Upper lobe of left lung (tissue), 6 donors: ENCODE data around the gene F8A1. TPM values are rescaled to one million over a fixed set of nuclear protein-coding genes. Genes with fewer than 3 reads are reported as not detected.
"Not testable (repeated sequence)": the region's sequence is repeated elsewhere in the genome, so short reads cannot be mapped to it uniquely, and the experiment has no call there.

ENCODE experiments used
- ATAC-seq, 2 donors: fragments of 200-7000 bp; cut with Tn5 transposase; one replicate each; pipeline ENCODE4 v1.9.1; 2022; ENCODE audit warnings: mild to moderate bottlenecking in 2 of 2, moderate library complexity in 2 of 2; ENCODE audit not compliant: low FRiP score in 2 of 2
- DNase-seq, 2 donors: peaks; one replicate each; pipeline ENCODE4 v3.0.0-alpha.2; 2019 to 2020
- H3K27ac ChIP-seq, 4 donors: fragments of 200-600 bp; sonication (generic); one replicate each; pipeline ENCODE4 v1.5.1; 2016 to 2019
- H3K27me3 ChIP-seq, 4 donors: fragments of 200-600 bp; sonication (generic); one replicate each; pipeline ENCODE4 v1.5.1; 2017 to 2019
- H3K36me3 ChIP-seq, 4 donors: fragments of 200-600 bp; sonication (generic); one replicate each; pipeline ENCODE4 v1.5.1; 2016 to 2019
- H3K4me1 ChIP-seq, 4 donors: fragments of 200-600 bp; sonication (generic); one replicate each; pipeline ENCODE4 v1.5.1; 2018 to 2019
- H3K4me3 ChIP-seq, 4 donors: fragments of 200-600 bp; sonication (generic); one replicate each; pipeline ENCODE4 v1.5.1; 2017 to 2019; ENCODE audit warnings: mild to moderate bottlenecking in 2 of 4, moderate library complexity in 1 of 4
- H3K9me3 ChIP-seq, 4 donors: fragments of 200-600 bp; sonication (generic); one replicate each; pipeline ENCODE4 v1.5.1; 2018 to 2019
- EP300 ChIP-seq, 4 donors: sonication (generic); formaldehyde crosslinking; IDR thresholded peaks; one replicate each; pipeline ENCODE4 v1.5.1; 2017; ENCODE audit warnings: antibody characterized with exemption in 4 of 4, control low read depth in 2 of 4
- POLR2A ChIP-seq, 4 donors: fragments of 450-650 bp; IDR thresholded peaks; one replicate each; pipeline ENCODE4 v1.5.1; 2016 to 2017; ENCODE audit warnings: antibody characterized with exemption in 4 of 4, mild to moderate bottlenecking in 2 of 4
- POLR2AphosphoS5 ChIP-seq, 2 donors: sonication (generic); formaldehyde crosslinking; IDR thresholded peaks; one replicate each; pipeline ENCODE4 v1.5.1; 2017; ENCODE audit warnings: antibody characterized with exemption in 2 of 2
- WGBS, 2 donors: methylation state at CpG; one replicate each; pipeline ENCODE4 v1.1.5; 2017 to 2018; 5-methylcytosine and 5-hydroxymethylcytosine counted together
- total RNA-seq, 6 donors: library from RNA; depleted of rRNA in 4 of 6; stranded (reverse); fragments of >200 nt in 4 of 6; gene quantifications; one replicate each; pipeline versions ENCODE4 v1.1.0 to v1.2.1, GENCODE V29; 2016 to 2021
- TF ChIP-seq, protein P1 (sequence below), 6 experiments: fragments of 450-650 bp in 4 of 6; fragments of 200-600 bp in 2 of 6; sonication (generic) in 2 of 6; IDR thresholded peaks; one replicate each; pipeline ENCODE4 v1.5.1; 2016 to 2019; ENCODE audit warnings: antibody characterized with exemption in 6 of 6
- donor health status: DM: no; HTN: no; CAD: no; lungs with moderate emphysema.
- donor health status: DM: no; HTN: yes; CAD: no; lungs with severe emphysema.

F8A1 gene
- total RNA-seq = 10 to 100 TPM in 4 of 6 donors, 1 to 10 TPM in 1, not detected in 1; 9.3 to 53.1 (median 20.8) TPM

DNA sequence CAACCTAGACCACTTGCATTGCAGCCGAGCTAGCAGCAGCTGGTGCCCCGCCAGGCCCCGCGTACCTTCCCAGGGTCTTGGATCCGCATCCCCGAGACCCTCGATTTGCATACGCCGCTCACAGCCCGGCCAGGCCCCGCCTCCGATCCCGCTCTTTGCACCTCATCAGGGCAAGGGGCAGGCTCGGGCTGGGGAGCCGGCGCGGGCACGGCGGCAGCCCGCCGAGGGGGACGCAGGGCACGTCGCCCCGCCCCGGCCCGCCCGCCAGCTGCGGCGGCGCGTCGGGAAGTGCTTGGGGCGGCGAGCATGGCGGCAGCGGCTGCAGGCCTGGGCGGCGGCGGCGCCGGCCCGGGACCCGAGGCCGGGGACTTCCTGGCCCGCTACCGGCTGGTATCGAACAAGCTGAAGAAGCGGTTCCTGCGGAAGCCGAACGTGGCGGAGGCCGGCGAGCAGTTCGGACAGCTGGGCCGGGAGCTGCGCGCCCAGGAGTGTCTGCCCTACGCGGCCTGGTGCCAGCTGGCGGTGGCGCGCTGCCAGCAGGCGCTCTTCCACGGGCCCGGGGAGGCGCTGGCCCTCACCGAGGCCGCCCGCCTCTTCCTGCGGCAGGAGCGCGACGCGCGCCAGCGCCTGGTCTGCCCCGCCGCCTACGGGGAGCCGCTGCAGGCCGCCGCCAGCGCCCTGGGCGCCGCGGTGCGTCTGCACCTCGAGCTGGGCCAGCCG lies at the start of gene F8A1:
Gene F8A1 (plus strand): TSS at position 287 of the 720 bp plus-strand sequence. CDS start 20 bp downstream, at position 307.
- not testable (repeated sequence) for H3K36me3 ChIP-seq, H3K9me3 ChIP-seq, H3K4me1 ChIP-seq, H3K27me3 ChIP-seq
- H3K4me3 ChIP-seq = peak within 1 kb of the TSS in 2 of 4 donors; percentile 32 to 37
- peak; percentile 51 to 93 for ATAC-seq
- DNase-seq = peak; percentile 59 to 92
- 60% methylated on average over 3 of the region's 91 CpGs; no CpG with 5 or more reads in 1 of the 2 donors for WGBS, 2 donors
- peak within 1 kb of the TSS in 2 of 4 donors; percentile 56 to 75 for H3K27ac ChIP-seq

DNA sequence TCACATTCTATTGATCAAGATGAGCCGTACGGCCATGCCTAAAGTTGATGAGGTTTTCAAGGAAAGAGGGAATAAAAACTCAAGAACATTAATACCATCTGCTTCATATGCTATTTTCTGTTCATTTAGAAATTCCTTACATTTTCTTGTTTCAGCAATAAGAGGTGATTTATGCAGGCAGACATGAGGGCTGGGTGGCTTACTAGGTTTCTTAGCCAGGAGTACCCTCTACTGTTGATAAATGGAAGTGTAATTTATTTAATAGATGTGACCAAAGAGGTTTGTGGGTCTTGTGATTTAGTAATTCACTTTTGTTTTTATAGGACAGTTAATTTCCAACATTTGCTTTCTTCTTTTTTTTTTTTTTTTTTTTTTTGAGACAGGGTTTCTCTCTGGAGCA lies 45.3 kb upstream of the F8A1 start:
- H3K27me3 ChIP-seq = no peaks in the 10 kb centered on the region
- no peak overlapping the region for H3K4me3 ChIP-seq
- H3K27ac ChIP-seq = no peak overlapping the region
- no peaks in the 10 kb centered on the region for H3K4me1 ChIP-seq
- no peaks in the 10 kb centered on the region for H3K36me3 ChIP-seq
- no peak for ATAC-seq
- no peaks in the 10 kb centered on the region for H3K9me3 ChIP-seq
- WGBS, 2 donors = 84 to 87% methylated on average over 2 of the region's 2 CpGs
- TF ChIP-seq, protein P1, sequence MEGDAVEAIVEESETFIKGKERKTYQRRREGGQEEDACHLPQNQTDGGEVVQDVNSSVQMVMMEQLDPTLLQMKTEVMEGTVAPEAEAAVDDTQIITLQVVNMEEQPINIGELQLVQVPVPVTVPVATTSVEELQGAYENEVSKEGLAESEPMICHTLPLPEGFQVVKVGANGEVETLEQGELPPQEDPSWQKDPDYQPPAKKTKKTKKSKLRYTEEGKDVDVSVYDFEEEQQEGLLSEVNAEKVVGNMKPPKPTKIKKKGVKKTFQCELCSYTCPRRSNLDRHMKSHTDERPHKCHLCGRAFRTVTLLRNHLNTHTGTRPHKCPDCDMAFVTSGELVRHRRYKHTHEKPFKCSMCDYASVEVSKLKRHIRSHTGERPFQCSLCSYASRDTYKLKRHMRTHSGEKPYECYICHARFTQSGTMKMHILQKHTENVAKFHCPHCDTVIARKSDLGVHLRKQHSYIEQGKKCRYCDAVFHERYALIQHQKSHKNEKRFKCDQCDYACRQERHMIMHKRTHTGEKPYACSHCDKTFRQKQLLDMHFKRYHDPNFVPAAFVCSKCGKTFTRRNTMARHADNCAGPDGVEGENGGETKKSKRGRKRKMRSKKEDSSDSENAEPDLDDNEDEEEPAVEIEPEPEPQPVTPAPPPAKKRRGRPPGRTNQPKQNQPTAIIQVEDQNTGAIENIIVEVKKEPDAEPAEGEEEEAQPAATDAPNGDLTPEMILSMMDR (IDR thresholded peaks at IDR 0.05) = peak in 5 of 6 experiments; percentile 30 to 61 (median 38)
- TF ChIP-seq POLR2AphosphoS5 (IDR thresholded peaks at IDR 0.05) = no peak
- no peak for DNase-seq

DNA sequence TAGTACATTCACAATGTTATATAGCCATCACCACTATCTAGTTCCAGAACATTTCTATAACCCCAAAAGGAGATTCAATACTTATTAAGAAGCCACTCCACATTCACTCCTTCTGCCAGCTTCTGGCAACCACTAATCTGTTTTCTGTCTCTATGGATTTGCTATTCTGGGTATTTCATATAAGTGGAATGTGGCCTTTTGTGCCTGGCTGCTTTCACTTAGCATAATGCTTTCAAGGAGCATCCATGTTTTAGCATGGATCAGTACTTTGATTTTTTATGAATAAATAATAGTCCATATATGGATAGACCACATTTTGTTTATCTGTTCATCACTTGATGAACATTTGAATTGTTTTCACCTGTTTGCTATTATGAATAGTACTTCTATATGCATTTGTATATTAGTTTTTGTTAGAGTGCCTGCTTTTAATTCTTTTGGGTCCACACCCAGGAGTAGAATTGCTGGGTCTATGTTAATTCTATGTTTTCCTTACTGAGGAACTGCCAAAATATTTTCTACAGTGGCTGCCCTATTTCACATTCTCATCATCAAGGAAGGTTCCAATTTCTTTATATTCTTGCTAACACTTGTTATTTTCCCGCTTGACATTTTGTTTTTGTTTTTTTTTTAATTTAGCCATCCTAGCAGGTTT lies 35.1 kb upstream of the F8A1 start:
- Histone ChIP-seq H3K36me3 (no peaks in the 10 kb centered on the region), H3K4me1 (no peaks in the 10 kb centered on the region), H3K4me3 (no peak overlapping the region), H3K27ac (no peak overlapping the region), H3K27me3 (no peaks in the 10 kb centered on the region), H3K9me3 (peaks cover 0 to 4% (median 0%) of the 10 kb centered on the region in 4 donors)
- TF ChIP-seq EP300 (IDR thresholded peaks at IDR 0.05) (no peak), POLR2AphosphoS5 (IDR thresholded peaks at IDR 0.05) (no peak), POLR2A (IDR thresholded peaks at IDR 0.05) (no peak)
- TF ChIP-seq, protein P1 (IDR thresholded peaks at IDR 0.05) = no peak
- no peak for DNase-seq
- 74 to 96% methylated on average over 1 of the region's 1 CpG for WGBS, 2 donors
- no peak for ATAC-seq

DNA sequence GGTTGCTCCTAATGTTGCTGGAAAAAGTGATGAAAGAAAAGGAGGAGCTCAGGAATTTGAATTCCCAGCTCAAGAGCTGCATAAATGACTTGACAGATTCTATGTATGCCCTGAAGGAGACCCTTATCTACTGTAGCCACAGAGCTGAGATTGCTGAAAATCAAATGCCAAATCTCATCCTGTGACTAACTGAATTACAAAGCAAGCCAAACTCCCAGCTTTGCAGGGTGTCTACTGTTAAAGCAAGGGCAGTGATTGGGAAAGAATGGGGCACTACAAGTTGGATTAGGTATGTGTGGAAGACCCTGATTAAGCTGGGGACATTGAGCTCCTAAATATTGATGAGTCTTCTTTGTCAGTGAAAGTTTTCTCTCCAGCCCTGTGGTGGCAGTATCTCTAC lies 30.9 kb upstream of the F8A1 start:
- Histone ChIP-seq H3K4me3 (no peak overlapping the region), H3K9me3 (no peaks in the 10 kb centered on the region), H3K36me3 (peaks cover 0 to 2% (median 0%) of the 10 kb centered on the region in 4 donors), H3K27me3 (no peaks in the 10 kb centered on the region), H3K27ac (no peak overlapping the region), H3K4me1 (no peaks in the 10 kb centered on the region)
- ATAC-seq = no peak
- DNase-seq = no peak
- TF ChIP-seq, protein P1 (IDR thresholded peaks at IDR 0.05) = no peak
- TF ChIP-seq EP300 (IDR thresholded peaks at IDR 0.05) (no peak), POLR2A (IDR thresholded peaks at IDR 0.05) (no peak), POLR2AphosphoS5 (IDR thresholded peaks at IDR 0.05) (no peak)

DNA sequence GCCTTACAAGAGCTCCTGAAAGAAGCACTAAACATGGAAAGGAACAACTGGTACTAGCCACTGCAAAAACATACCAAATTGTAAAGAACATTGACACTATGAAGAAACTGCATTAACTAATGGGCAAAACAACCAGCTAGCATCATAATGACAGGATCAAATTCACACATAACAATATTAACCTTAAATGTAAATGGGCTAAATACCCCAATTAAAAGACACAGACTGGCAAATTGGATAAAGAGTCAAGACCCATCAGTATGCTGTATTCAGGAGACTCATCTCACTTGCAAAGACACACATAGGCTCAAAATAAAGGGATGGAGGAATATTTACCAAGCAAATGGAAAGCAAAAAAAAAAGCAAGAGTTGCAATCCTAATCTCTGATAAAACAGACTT lies 17.6 kb upstream of the F8A1 start:
- ATAC-seq, H3K4me3 ChIP-seq, DNase-seq, H3K27me3 ChIP-seq, H3K27ac ChIP-seq, H3K36me3 ChIP-seq, H3K4me1 ChIP-seq: not testable (repeated sequence)
- peaks cover 0 to 13% (median 0%) of the 10 kb centered on the region in 4 donors for H3K9me3 ChIP-seq

DNA sequence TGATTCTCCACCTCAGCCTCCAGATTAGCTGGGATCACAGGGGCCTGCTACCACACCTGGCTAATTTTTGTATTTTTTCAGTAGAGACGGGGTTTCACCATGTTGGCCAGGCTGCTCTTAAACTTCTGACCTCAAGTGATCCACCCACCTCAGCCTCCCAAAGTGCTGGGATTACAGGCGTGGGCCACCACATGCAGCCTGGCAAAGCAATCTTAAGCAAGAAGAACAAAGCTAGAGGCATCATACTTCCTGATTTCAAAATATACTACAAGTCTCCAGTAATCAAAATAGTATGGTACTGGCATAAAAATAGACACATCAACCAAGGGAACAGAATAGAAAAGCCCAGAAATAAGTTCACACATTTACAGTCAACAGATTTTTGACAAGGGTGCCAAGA lies 12.8 kb upstream of the F8A1 start:
- Histone ChIP-seq H3K9me3 (peaks cover 0 to under 1% (median 0%) of the 10 kb centered on the region in 4 donors), H3K27ac (no peak overlapping the region), H3K36me3 (no peaks in the 10 kb centered on the region), H3K27me3 (no peaks in the 10 kb centered on the region), H3K4me3 (no peak overlapping the region), H3K4me1 (no peaks in the 10 kb centered on the region)
- 45 to 60% methylated on average over 2 of the region's 2 CpGs for WGBS, 2 donors
- no peak for DNase-seq
- TF ChIP-seq, protein P1 (IDR thresholded peaks at IDR 0.05) = no peak
- TF ChIP-seq EP300 (IDR thresholded peaks at IDR 0.05) = no peak
- TF ChIP-seq POLR2A (IDR thresholded peaks at IDR 0.05) = no peak
- no peak for TF ChIP-seq POLR2AphosphoS5 (IDR thresholded peaks at IDR 0.05)
- ATAC-seq = no peak

DNA sequence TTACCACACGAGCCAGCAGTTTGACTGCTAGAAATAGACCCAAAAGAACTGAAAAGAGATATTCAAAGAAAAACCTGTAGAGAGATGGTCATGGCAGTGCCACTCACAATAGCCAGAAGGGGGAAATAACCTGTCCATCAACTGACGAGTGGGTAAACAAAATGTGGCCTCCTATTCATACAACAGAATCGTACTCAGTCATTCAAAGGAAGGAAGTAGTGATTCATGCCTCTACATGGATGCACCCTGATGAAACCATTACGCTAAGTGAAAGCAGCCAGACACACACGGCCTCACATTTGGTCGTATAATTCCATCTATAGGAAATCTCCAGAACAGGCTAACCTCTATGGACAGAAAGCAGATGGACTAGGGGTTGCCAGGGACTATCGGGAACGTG lies 2.1 kb upstream of the F8A1 start:
- not testable (repeated sequence) for ATAC-seq, DNase-seq, H3K4me3 ChIP-seq, H3K27ac ChIP-seq, H3K9me3 ChIP-seq, H3K27me3 ChIP-seq, H3K4me1 ChIP-seq, H3K36me3 ChIP-seq
- WGBS, 2 donors = no CpG with 5 or more reads among the region's 8 CpGs

DNA sequence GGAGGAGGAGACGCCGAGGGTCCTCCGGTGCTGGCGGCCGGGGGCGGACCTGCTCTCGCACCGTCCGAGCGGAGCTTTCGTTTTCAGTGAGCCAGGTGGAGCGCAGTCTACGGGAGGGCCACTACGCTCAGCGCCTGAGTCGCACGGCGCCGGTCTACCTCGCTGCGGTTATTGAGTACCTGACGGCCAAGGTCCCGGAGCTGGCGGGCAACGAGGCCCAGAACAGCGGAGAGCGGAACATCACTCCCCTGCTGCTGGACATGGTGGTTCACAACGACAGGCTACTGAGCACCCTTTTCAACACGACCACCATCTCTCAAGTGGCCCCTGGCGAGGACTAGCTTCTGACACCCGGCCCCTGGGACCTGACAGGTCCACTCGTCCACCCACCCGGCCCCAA lies 1.1 kb upstream of the F8A1 start:
- not testable (repeated sequence) for H3K4me1 ChIP-seq, H3K27me3 ChIP-seq, H3K27ac ChIP-seq, H3K36me3 ChIP-seq, H3K4me3 ChIP-seq, H3K9me3 ChIP-seq
- DNase-seq = peak in 1 of 2 donors; percentile 47
- 91% methylated on average over 10 of the region's 33 CpGs; no CpG with 5 or more reads in 1 of the 2 donors for WGBS, 2 donors
- peak in 1 of 2 donors; percentile 7 for ATAC-seq
